Cerebellar nuclear complex (tissue), 1 donor: ENCODE results near the gene PAPOLG.

Experiments used
- DNase-seq, 2 experiments: peaks; one replicate each; lab custom pipeline; 2025; lab: John Stamatoyannopoulos, UW

The PAPOLG gene

DNA sequence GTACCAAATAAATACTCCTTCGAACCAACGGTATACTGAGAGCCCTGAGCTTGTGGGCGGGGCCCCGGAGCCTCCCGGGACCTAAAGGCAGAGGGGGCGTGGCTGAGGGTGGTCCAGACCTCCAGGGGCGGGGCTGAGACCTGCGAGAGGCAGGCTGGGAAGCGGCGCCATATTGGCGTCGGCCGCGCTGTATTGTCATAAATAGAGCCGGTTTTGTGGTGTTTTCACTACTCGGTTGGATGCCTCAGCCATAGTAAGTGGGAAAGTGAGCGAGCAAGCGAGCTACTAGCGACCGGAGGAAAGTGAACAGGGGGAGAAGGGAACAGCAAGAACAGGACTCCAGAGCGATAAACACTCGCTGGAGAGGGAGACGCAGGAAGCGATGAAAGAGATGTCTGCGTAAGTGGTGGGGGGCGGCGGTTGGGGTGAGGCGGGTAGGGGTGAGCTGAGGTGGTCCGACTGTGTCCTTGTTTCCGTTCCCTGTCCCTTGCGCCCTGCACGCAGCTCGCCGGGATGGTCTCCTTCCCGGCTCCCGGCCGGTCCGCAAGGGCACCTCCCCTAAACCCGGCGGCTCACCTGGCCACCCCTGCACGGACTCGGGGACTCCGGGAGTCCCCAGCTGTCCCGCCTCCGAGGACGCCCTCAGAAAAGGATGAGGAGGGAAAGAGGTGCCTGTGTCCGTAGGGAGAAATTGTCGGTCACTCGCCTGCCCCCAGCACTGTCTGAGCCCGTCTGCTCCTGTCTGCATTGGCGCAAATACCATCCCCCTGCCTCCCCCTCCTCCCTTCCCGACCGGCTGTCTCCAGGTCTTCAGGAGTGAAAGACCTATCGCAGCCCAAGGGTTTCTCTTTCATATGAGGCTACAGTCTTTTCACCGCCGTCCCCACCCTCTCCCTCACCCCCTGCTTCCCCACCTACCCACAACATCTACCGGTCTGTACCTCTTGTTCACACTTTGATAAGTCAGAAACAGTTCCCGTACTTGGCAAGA, at the start of gene PAPOLG:
Gene PAPOLG, plus strand, starts transcription at position 172 of the 991 bp plus-strand sequence. Its CDS starts 211 bp downstream, at position 383.
- DNase-seq, result peak; percentile 39 to 67

- peak in 1 of 2 experiments; percentile 0 for DNase-seq
These were observed 48.2 kb upstream of the PAPOLG start for GRCh38 chr2:60707750-60708371.

- no peak for DNase-seq
These were observed 47.3 kb upstream of the PAPOLG start for GRCh38 chr2:60708630-60709320.

- no peak for DNase-seq
These were observed 45.4 kb upstream of the PAPOLG start for GRCh38 chr2:60710707-60711106.

- no peak for DNase-seq
These were observed 40.5 kb upstream of the PAPOLG start for GRCh38 chr2:60715561-60715960.

DNA sequence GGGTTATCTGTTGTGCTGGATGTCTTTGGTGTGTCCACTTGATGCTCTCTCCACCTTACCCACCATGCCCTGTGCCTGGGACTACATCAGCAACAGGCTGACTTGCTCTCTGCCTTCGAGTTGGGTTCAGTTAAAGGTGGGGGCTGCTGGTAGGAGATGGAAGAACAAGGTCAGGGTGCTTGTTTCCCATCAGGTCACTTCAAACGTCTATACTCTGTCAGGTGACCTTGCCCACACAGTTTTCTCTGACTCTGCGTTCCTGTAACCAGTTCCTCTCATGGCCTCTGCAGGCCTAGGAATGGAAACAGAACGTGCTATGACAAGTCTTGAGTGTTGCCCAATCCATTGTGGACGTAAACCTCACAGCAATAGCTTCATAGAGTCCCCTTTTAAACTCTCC, 38.4 kb upstream of the PAPOLG start:
- DNase-seq, result no peak

DNA sequence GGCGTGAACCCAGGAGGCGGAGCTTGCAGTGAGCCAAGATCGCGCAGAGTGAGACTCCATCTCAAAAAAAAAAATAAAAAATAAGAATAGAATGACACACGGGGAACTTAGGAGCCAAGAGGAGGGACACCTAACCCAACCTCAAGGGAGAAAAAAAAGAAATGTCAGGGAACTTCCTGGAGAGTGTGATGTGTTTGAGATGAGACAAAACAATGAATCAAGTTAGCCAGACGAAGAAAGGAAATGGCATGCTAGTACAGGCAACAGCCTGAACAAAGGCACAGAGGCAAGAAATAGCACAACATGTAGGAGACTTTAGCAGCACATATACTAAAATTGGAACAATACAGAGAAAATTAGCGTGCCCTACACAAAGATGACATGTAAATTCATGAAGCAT, 36.7 kb upstream of the PAPOLG start:
- no peak for DNase-seq

DNA sequence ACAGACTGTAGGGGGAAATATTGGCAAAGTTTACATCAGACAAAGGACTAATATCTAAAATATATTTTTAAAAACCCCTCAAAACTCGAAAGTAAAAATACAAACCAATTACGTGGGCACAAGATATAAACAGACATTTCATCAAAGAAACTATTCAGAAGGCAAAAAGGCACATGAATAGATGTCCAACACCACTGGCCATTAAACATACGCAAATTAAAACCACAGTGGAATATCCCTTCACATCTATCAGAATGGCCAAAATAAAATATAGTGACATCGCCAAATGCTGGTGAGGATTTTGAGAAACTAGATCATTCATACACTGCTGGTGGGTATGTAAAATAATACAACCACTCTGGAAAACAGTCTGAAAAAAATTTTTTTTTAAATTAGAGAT, 30.6 kb upstream of the PAPOLG start:
- DNase-seq, result no peak

DNA sequence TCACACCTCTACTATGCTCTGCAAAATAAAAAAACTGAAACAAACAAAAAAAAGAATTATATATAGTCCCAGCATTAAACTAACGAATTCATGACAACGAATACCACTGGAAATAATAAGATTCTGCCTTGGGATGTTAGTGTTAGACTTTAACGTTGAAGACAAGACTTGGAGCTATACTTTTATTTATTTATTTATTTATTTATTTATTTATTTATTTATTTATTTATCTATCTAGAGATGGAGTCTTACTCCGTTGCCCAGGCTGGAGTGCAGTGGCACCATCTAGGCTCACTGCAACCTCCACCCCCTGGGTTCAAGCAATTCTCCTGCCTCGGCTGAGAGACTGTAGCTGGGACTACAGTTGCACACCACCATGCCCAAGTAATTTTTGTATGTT, 27.2 kb upstream of the PAPOLG start:
- no peak for DNase-seq

GRCh38 chr2:60735496-60736250, 20.4 kb upstream of the PAPOLG start:
- no peak for DNase-seq

DNA sequence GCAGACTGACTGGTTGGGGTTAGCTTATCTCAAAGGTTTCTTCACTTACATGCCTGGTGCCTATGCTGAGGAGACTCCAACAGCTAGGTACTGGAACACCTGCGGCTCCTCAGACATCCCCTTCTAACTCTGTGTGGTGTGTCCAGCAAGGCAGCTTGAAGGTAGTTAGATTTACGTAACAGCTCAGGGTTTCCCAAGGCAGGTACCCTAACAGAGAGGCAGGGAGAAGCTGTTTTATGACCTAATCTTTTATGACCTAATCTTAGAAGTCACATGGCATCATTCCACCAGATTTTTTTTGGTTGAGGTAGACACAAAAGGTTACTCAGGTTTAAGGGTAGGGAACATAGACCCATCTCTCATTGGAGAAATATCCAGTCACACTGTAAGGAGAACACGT, 17.4 kb upstream of the PAPOLG start:
- DNase-seq, result no peak

DNA sequence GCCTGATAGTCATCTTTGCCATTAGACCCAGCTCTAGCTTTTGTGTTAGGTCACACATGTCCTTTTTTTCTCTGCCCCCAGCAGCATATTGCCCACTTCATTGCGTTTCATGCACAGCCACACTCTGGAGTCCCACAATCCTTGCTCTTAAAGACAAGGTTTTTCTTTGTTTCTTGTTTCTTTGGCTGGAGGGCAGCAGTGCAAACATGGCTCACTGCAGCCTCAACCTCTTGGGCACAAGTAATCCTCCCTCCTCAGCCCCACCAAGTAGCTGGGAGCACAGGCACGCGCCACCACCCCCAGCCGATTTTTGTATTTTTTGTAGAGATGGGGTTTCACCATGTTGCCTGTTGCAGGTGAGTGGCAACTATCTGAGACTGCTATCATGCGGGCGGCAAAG, 16.9 kb upstream of the PAPOLG start:
- no peak for DNase-seq

GRCh38 chr2:60741576-60741975, 14.5 kb upstream of the PAPOLG start:
- DNase-seq, result no peak

DNA sequence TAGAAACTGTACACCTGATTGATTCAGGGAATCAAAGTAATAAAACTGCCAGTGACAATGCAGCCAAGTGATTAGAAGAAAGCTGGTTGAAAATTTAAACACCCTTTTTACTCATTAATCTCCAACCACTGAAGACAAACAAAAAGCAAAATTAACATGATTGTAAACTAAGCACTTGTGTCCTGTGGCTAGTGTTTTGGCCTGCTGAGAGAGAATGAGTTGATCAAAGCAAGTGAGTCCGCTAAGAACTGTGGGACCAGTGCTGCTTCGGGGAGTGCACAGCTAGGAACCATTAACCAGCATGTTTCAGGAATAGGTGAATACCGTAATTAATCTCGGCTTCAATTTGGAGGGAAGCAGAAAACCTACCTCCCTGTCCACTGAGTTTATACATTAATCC, 13.6 kb upstream of the PAPOLG start:
- DNase-seq, result no peak

- DNase-seq, result no peak
These were observed 10.7 kb upstream of the PAPOLG start for GRCh38 chr2:60745330-60745729.

DNA sequence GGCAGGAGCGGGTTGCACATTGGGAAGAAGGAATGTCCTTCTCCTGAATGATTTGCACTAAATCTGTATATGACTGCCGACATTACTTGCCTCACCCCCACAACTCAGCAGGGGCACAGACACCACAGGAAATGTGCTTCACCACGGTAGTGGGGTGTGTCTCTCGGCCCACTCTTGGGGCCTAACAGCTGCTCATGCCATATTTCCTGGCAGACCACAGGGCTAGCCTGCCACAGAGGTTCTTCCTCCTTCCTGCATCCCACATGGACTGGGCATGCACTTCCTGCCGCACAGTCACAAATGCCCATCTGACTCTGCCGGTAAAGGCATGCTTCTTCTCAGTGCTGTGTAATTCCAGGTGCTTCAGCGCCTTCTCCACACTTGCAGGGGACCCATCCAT, 10.3 kb upstream of the PAPOLG start:
- DNase-seq, result no peak

- no peak for DNase-seq
These were observed 9.8 kb upstream of the PAPOLG start for GRCh38 chr2:60746318-60746717.

GRCh38 chr2:60759654-60760053, 3.6 kb downstream of the PAPOLG start:
- DNase-seq, result no peak

DNA sequence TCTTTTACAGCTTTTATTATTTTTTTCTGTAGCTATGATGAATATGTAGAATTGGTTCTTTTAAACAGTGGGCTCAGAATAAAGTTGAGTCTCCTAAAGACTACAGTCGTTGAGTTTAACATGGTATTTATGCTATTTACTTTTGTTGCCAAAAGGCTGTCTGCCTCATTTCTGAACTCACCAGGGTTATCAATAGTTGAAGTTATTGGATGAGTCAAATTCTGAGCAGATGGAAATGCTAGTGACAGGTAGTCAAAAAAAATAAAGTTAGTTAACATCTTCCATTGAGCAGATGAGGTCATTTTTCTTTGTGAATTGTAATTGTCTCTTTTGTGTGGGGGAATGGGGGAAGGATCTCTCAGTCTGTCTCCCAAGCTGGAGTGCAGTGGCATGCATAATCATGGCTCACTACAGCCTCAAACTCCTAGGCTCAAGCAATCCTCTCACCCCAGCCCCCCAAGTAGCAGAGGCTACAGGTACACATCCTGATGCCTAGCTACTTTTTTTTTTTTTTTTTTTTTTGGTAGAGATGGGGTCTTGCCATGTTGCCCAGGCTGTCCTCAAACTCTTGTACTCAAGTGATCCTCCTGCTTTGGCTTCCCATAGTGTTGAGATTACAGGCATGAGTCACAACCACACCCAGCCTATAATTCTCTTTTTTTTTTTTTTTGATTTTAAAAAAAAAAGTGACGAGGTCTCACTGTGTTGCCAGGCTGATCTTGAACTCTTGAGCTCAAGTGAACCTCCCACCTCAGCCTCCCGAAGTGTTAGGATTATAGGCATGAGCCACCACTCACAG, 8.9 kb downstream of the PAPOLG start:
- DNase-seq, result no peak

- DNase-seq, result no peak
These were observed 10.2 kb downstream of the PAPOLG start for GRCh38 chr2:60766283-60766682.

GRCh38 chr2:60771508-60771907, 15.4 kb downstream of the PAPOLG start:
- DNase-seq, result no peak
